Measurements from ENCODE around the gene SYT8.

DNA sequence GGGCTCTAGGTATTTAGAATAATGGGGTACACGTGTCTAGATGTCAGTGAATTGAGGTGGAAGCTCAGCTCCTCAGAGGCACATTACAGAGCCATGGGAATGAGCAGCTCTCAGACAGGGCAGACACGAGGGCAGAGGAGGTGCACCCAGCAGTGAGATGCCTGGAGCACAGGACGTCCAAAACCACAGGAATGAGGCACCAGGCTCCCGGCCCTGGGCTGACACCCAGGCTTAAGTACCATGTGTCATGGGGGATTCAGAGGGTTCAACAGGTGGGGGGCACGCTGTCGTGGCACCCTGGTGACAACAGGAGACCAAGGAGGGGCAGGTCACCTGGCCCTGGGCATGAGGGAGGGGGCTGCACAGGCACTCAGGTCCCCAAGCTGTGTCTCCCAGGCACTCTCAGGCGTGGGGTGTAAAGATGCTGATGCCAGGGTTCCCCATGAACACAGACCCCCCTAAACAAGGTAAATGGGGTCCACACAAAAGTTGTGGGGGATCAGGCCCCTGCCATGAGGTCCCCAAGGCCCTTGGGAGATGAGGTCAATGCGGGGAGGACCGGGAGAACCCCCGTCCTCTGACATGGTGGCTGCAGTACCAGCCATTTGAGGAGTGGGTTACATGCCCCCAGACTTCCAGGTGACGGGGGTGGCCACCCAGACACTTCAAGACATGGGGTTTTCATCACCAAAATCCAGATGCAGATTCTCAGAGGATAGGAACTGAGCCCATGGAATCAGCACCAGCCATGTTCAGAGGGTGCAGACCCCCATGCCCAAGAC, 5.6 kb upstream of the SYT8 start:
- TF ChIP-seq EZH2 (IDR thresholded peaks at IDR 0.05; ENCODE audit: borderline replicate concordance, low read length) = no peak
- TF ChIP-seq, protein P1, sequence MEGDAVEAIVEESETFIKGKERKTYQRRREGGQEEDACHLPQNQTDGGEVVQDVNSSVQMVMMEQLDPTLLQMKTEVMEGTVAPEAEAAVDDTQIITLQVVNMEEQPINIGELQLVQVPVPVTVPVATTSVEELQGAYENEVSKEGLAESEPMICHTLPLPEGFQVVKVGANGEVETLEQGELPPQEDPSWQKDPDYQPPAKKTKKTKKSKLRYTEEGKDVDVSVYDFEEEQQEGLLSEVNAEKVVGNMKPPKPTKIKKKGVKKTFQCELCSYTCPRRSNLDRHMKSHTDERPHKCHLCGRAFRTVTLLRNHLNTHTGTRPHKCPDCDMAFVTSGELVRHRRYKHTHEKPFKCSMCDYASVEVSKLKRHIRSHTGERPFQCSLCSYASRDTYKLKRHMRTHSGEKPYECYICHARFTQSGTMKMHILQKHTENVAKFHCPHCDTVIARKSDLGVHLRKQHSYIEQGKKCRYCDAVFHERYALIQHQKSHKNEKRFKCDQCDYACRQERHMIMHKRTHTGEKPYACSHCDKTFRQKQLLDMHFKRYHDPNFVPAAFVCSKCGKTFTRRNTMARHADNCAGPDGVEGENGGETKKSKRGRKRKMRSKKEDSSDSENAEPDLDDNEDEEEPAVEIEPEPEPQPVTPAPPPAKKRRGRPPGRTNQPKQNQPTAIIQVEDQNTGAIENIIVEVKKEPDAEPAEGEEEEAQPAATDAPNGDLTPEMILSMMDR (IDR thresholded peaks at IDR 0.05; ENCODE audit: low read length) = no peak

All from OCI-LY1 (cell line).